Natural killer cell (primary cell): ENCODE results near the gene TMEM232. TPM values are rescaled to one million over a fixed set of nuclear protein-coding genes. Genes with fewer than 3 reads are reported as not detected.
A peak's percentile ranks its signal among the peaks of the same experiment; 100 is the strongest.

Experiments used
- ATAC-seq, 3 donors: fragments of 150-1000 bp in 2 of 3; fragments of 200-7000 bp in 1 of 3; cut with Tn5 transposase; 1 replicate in 1 of 3; 2 replicates in 2 of 3; pipeline ENCODE4 v1.10.0; 2021; ENCODE audit warnings: mild to moderate bottlenecking in 2 of 3, moderate library complexity in 2 of 3
- DNase-seq, 2 donors: peaks; one replicate each; pipeline versions ENCODE4 v3.0.0 to v3.0.0-alpha.2; 2013 to 2021; ENCODE audit warnings: mixed read lengths in 1 of 2
- H3K27ac ChIP-seq: one replicate; pipeline ENCODE4 v1.5.1; 2013; ENCODE audit warnings: mild to moderate bottlenecking, low read length
- H3K27me3 ChIP-seq: one replicate; pipeline ENCODE4 v1.6.1; 2013; ENCODE audit warnings: low read length; ENCODE audit not compliant: control insufficient read depth, insufficient read depth
- H3K36me3 ChIP-seq: one replicate; pipeline ENCODE4 v1.6.1; 2013; ENCODE audit warnings: low read length; ENCODE audit not compliant: control insufficient read depth, insufficient read depth
- H3K4me1 ChIP-seq: one replicate; pipeline ENCODE4 v1.6.1; 2013; ENCODE audit warnings: low read length; ENCODE audit not compliant: control insufficient read depth, insufficient read depth
- H3K4me3 ChIP-seq: one replicate; pipeline ENCODE4 v1.5.1; 2013; ENCODE audit warnings: low read length
- H3K9me3 ChIP-seq: one replicate; pipeline ENCODE4 v1.6.1; 2013; ENCODE audit warnings: low read length; ENCODE audit not compliant: control insufficient read depth, insufficient read depth
- H3K27ac Mint-ChIP-seq, 2 donors: one replicate each; pipeline ENCODE4 v1.8.0; 2022; ENCODE audit warnings: mild to moderate bottlenecking in 2 of 2, mixed read lengths in 2 of 2, moderate library complexity in 1 of 2
- H3K27me3 Mint-ChIP-seq, 2 donors: one replicate each; pipeline ENCODE4 v1.8.0; 2022; ENCODE audit warnings: low read depth in 2 of 2, mixed read lengths in 2 of 2
- H3K36me3 Mint-ChIP-seq: one replicate; pipeline ENCODE4 v1.8.0; 2022; ENCODE audit warnings: mixed read lengths
- H3K4me1 Mint-ChIP-seq, 2 donors: one replicate each; pipeline ENCODE4 v1.8.0; 2022; ENCODE audit warnings: mixed read lengths in 2 of 2
- H3K4me3 Mint-ChIP-seq: one replicate; pipeline ENCODE4 v1.8.0; 2022; ENCODE audit warnings: mild to moderate bottlenecking, moderate library complexity, mixed read lengths
- H3K9me3 Mint-ChIP-seq, 2 donors: one replicate each; pipeline ENCODE4 v1.8.0; 2022; ENCODE audit warnings: mixed read lengths in 2 of 2
- whole genome bisulfite sequencing: methylation state at CpG from one replicate; pipeline ENCODE4 v1.1.7; 2013; ENCODE audit warnings: missing lambda C conversion rate; ENCODE audit not compliant: insufficient coverage; 5-methylcytosine and 5-hydroxymethylcytosine counted together
- intact Hi-C: fragments of 100-400 bp; cut with micrococcal nuclease; formaldehyde crosslinking; loops from one replicate; pipeline ENCODE4 v1.14.2; 2022
- total RNA-seq, 4 donors: library from RNA; stranded (reverse); fragments of 120-200 nt in 1 of 4; gene quantifications; one replicate each; pipeline versions ENCODE4 v1.2.3 to v1.2.4, GENCODE V29; 2013 to 2022
- TF ChIP-seq, protein P1 (sequence below): fragments of 200-600 bp; IDR thresholded peaks from one replicate; pipeline ENCODE4 v1.8.0; 2022; ENCODE audit warnings: antibody characterized with exemption

Gene TMEM232
- total RNA-seq, 3 donors from 2014 or later (not counting 1 experiment from before 2014, with no cell fraction given): 0.45 to 3.0 (median 0.66) TPM

DNA sequence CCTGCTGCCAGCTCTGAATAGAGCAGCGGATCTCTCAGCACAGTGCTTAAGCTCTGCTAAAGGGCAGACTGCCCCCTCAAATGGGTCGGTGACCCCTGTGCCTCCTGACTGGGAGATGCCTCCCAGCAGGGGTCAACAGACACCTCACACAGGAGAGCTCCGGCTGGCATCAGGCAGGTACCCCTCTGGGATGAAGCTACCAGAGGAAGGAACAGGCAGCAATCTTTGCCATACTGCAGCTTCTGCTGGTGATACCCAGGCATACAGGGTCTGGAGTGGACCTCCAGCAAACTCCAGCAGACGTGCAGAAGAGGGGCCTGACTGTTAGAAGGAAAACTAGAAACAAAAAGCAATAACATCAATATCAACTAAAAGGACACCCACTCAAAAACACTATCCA, 131.6 kb downstream of the TMEM232 start:
- no peaks in the 10 kb centered on the region for H3K27me3 ChIP-seq

DNA sequence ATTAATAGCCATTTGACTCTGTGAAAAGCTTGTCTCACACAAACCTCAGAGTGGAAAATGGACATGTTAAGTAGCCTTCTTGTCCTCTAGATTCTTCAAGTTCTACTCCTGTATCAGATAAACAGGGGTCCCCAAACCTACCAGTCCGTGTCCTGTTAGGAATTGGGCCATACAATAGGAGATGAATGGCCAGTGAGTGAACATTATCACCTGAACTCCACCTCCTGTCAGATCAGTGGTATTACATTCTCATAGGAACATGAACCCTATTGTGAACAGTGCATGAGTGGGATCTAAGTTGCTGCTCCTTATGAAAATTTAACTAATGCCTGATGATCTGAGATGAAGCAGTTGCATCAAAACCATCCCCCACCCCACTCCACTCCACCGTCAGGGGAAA, 136.3 kb downstream of the TMEM232 start:
- H3K27ac ChIP-seq: no peak overlapping the region
- no peak for ATAC-seq
- H3K27me3 ChIP-seq: no peaks in the 10 kb centered on the region
- H3K4me1 ChIP-seq: no peaks in the 10 kb centered on the region
- H3K36me3 Mint-ChIP-seq: peaks cover 6% of the 10 kb centered on the region
- TF ChIP-seq, protein P1, sequence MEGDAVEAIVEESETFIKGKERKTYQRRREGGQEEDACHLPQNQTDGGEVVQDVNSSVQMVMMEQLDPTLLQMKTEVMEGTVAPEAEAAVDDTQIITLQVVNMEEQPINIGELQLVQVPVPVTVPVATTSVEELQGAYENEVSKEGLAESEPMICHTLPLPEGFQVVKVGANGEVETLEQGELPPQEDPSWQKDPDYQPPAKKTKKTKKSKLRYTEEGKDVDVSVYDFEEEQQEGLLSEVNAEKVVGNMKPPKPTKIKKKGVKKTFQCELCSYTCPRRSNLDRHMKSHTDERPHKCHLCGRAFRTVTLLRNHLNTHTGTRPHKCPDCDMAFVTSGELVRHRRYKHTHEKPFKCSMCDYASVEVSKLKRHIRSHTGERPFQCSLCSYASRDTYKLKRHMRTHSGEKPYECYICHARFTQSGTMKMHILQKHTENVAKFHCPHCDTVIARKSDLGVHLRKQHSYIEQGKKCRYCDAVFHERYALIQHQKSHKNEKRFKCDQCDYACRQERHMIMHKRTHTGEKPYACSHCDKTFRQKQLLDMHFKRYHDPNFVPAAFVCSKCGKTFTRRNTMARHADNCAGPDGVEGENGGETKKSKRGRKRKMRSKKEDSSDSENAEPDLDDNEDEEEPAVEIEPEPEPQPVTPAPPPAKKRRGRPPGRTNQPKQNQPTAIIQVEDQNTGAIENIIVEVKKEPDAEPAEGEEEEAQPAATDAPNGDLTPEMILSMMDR: no peak
- no peaks in the 10 kb centered on the region for H3K27me3 Mint-ChIP-seq
- H3K4me1 Mint-ChIP-seq: no peaks in the 10 kb centered on the region
- DNase-seq: peak in 1 of 2 donors; percentile 27
- WGBS: 30% methylated on average over 2 of the region's 2 CpGs
- H3K27ac Mint-ChIP-seq: no peak overlapping the region
- intact Hi-C loops: no loop called here
- H3K4me3 ChIP-seq: no peak overlapping the region
- no peaks in the 10 kb centered on the region for H3K36me3 ChIP-seq
- no peak overlapping the region for H3K4me3 Mint-ChIP-seq
- peaks cover 3 to 4% of the 10 kb centered on the region in 2 donors for H3K9me3 Mint-ChIP-seq
- no peaks in the 10 kb centered on the region for H3K9me3 ChIP-seq

More for the DNA sequence above, 131.6 kb downstream of the TMEM232 start:
- no peaks in the 10 kb centered on the region for H3K36me3 ChIP-seq
- Mint-ChIP-seq H3K27ac (no peak overlapping the region), H3K9me3 (peaks cover 9 to 15% of the 10 kb centered on the region in 2 donors), H3K27me3 (no peaks in the 10 kb centered on the region), H3K36me3 (peaks cover 6% of the 10 kb centered on the region), H3K4me1 (no peaks in the 10 kb centered on the region), H3K4me3 (no peak overlapping the region)
- no peak overlapping the region for H3K27ac ChIP-seq
- intact Hi-C loops: no loop called here
- ATAC-seq (no peak), DNase-seq (no peak)
- H3K9me3 ChIP-seq: no peaks in the 10 kb centered on the region
- WGBS: 89% methylated on average over 4 of the region's 4 CpGs
- TF ChIP-seq, protein P1: no peak
- H3K4me3 ChIP-seq: no peak overlapping the region
- H3K4me1 ChIP-seq: no peaks in the 10 kb centered on the region

DNA sequence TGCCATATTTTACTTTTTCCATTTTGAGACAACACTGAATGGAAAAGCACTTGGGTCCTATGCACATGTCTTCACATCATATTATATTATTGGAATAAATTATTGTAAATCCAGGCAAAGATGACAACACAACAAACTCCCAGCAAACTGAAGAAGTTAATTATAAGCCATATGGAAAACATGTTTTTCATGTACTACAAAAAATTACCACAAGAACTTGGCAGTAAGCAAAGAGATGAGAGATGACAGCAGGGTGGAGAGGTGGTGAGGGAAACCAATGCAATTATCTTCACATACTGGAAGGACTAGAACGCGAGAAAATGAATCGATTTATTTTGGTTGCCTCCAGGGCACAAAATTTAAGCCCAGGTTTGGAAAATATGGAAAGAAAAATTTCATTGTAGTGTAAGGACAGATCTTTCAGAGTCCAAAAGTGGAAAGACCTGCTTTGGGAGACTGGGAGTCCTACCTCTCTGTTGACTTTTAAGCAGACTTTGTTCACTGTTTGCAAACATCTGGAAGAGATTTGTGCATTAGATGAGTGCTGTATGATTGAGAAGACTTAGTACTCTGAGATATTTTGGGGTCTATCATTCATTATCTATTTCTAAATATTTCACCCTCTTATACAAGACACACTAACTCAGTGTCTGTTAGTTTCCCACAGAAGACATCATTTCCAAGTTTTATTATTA, 138.0 kb downstream of the TMEM232 start:
- Histone ChIP-seq H3K4me1 (no peaks in the 10 kb centered on the region), H3K27me3 (no peaks in the 10 kb centered on the region), H3K9me3 (no peaks in the 10 kb centered on the region), H3K27ac (no peak overlapping the region), H3K4me3 (no peak overlapping the region), H3K36me3 (no peaks in the 10 kb centered on the region)
- H3K27ac Mint-ChIP-seq: no peak overlapping the region
- ATAC-seq (no peak), DNase-seq (no peak)
- TF ChIP-seq, protein P1: no peak
- H3K4me3 Mint-ChIP-seq: no peak overlapping the region
- H3K4me1 Mint-ChIP-seq: no peaks in the 10 kb centered on the region
- H3K9me3 Mint-ChIP-seq: peaks cover 2% of the 10 kb centered on the region in 2 donors
- no peaks in the 10 kb centered on the region for H3K27me3 Mint-ChIP-seq
- intact Hi-C loops: no loop called here
- 94% methylated on average over 3 of the region's 3 CpGs for WGBS
- H3K36me3 Mint-ChIP-seq: peaks cover 6% of the 10 kb centered on the region

DNA sequence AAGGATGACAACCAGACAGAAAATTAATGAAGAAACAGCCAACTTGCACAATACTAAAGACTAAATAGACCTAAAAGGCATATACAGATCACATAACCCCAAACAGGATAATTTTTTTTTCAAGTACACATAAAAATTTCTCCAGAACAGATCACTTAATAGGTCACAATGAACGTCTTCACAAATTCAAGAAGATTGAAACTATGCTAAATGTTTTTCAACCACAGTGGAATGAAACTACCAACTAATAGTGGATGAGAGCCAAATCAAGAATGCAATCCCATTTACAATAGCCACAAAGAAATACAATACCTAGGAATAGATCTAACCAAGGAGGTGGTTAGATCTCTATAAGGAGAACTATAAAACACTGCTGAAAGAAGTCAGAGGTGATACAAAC, 145.8 kb downstream of the TMEM232 start:
- Histone ChIP-seq H3K27ac (no peak overlapping the region), H3K9me3 (no peaks in the 10 kb centered on the region), H3K27me3 (no peaks in the 10 kb centered on the region), H3K4me3 (no peak overlapping the region), H3K4me1 (no peaks in the 10 kb centered on the region), H3K36me3 (no peaks in the 10 kb centered on the region)
- peaks cover 7 to 14% of the 10 kb centered on the region in 2 donors for H3K9me3 Mint-ChIP-seq
- H3K4me1 Mint-ChIP-seq: no peaks in the 10 kb centered on the region
- no peaks in the 10 kb centered on the region for H3K27me3 Mint-ChIP-seq
- no CpG with 5 or more reads among the region's 1 CpG for WGBS
- no peak overlapping the region for H3K4me3 Mint-ChIP-seq
- no peak overlapping the region for H3K27ac Mint-ChIP-seq
- no peak for ATAC-seq
- DNase-seq: no peak
- TF ChIP-seq, protein P1: no peak
- intact Hi-C loops: no loop called here
- H3K36me3 Mint-ChIP-seq: no peaks in the 10 kb centered on the region
